Erythroblast (primary cell): ENCODE measurements around the gene C1orf74.

ENCODE experiments used
- GATA1 ChIP-seq: IDR thresholded peaks from 2 replicates; pipeline ENCODE4 v1.6.1; 2011; ENCODE audit warnings: low read depth, mild to moderate bottlenecking, control low read depth, low read length, moderate library complexity
- POLR2A ChIP-seq: IDR thresholded peaks from 2 replicates; pipeline ENCODE4 v1.6.1; 2011; ENCODE audit warnings: mild to moderate bottlenecking, low read length

GRCh38 chr1:209816923-209817322, 32.6 kb upstream of the C1orf74 start:
- TF ChIP-seq POLR2A (no peak), GATA1 (no peak)
